HEK293 (cell line): ENCODE measurements around the gene TIMM44.

Experiments
- BCL11A ChIP-seq: fragments of 450-650 bp; formaldehyde crosslinking; IDR thresholded peaks from 2 replicates; pipeline ENCODE4 v1.5.1; 2016; ENCODE audit warnings: low read depth, missing biosample characterization, missing genetic modification characterization
- ZFP41 ChIP-seq: fragments of 450-650 bp; formaldehyde crosslinking; IDR thresholded peaks from 2 replicates; pipeline ENCODE4 v1.5.1; 2016; ENCODE audit warnings: missing biosample characterization, missing genetic modification characterization, borderline replicate concordance
- ZNF24 ChIP-seq: fragments of 450-650 bp; formaldehyde crosslinking; IDR thresholded peaks from 2 replicates; pipeline ENCODE4 v1.5.1; 2016; ENCODE audit warnings: missing biosample characterization, missing genetic modification characterization
- ZNF501 ChIP-seq: fragments of 450-650 bp; formaldehyde crosslinking; IDR thresholded peaks from 2 replicates; pipeline ENCODE4 v1.5.1; 2016; ENCODE audit warnings: missing biosample characterization, missing genetic modification characterization
- ZNF747 ChIP-seq: fragments of 450-650 bp; formaldehyde crosslinking; IDR thresholded peaks from 2 replicates; pipeline ENCODE4 v1.5.1; 2016; ENCODE audit warnings: missing biosample characterization, missing genetic modification characterization
- TF ChIP-seq, protein P1 (sequence below): fragments of 450-650 bp; formaldehyde crosslinking; IDR thresholded peaks from 2 replicates; pipeline ENCODE4 v1.5.1; 2016; ENCODE audit warnings: missing biosample characterization, missing genetic modification characterization
- TF ChIP-seq, protein P2 (sequence below): fragments of 450-650 bp; formaldehyde crosslinking; IDR thresholded peaks from 2 replicates; pipeline ENCODE4 v1.5.1; 2016; ENCODE audit warnings: missing biosample characterization, missing genetic modification characterization

DNA sequence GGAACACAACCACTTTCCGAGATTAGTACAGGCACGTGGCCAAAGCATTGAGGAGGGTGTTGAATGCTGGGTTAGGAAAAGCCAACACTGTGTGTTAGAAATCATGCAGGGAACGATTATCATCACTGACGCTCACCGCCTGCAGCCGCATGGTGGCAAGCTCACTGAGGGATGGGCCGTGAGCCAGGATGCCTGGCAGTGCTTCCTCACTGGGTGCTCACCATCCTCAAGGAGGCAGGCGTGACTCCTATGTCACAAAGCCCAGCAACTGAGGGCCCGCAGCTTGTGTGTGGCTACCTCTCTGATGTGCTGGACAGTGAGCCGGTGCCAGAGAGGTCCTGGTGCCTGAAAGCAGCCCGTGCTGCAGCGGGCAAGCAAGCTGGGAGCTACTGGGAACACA, 30.4 kb upstream of the TIMM44 start:
- TF ChIP-seq, protein P1, sequence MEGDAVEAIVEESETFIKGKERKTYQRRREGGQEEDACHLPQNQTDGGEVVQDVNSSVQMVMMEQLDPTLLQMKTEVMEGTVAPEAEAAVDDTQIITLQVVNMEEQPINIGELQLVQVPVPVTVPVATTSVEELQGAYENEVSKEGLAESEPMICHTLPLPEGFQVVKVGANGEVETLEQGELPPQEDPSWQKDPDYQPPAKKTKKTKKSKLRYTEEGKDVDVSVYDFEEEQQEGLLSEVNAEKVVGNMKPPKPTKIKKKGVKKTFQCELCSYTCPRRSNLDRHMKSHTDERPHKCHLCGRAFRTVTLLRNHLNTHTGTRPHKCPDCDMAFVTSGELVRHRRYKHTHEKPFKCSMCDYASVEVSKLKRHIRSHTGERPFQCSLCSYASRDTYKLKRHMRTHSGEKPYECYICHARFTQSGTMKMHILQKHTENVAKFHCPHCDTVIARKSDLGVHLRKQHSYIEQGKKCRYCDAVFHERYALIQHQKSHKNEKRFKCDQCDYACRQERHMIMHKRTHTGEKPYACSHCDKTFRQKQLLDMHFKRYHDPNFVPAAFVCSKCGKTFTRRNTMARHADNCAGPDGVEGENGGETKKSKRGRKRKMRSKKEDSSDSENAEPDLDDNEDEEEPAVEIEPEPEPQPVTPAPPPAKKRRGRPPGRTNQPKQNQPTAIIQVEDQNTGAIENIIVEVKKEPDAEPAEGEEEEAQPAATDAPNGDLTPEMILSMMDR (tag by site-specific recombination) = no peak
- TF ChIP-seq, protein P2, sequence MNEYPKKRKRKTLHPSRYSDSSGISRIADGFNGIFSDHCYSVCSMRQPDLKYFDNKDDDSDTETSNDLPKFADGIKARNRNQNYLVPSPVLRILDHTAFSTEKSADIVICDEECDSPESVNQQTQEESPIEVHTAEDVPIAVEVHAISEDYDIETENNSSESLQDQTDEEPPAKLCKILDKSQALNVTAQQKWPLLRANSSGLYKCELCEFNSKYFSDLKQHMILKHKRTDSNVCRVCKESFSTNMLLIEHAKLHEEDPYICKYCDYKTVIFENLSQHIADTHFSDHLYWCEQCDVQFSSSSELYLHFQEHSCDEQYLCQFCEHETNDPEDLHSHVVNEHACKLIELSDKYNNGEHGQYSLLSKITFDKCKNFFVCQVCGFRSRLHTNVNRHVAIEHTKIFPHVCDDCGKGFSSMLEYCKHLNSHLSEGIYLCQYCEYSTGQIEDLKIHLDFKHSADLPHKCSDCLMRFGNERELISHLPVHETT = no peak
- TF ChIP-seq ZNF747 (tag by site-specific recombination) (no peak), ZFP41 (no peak), BCL11A (tag by site-specific recombination) (no peak), ZNF24 (tag by site-specific recombination) (no peak), ZNF501 (tag by site-specific recombination) (no peak)
